ENCODE results near the gene ZFYVE28.

DNA sequence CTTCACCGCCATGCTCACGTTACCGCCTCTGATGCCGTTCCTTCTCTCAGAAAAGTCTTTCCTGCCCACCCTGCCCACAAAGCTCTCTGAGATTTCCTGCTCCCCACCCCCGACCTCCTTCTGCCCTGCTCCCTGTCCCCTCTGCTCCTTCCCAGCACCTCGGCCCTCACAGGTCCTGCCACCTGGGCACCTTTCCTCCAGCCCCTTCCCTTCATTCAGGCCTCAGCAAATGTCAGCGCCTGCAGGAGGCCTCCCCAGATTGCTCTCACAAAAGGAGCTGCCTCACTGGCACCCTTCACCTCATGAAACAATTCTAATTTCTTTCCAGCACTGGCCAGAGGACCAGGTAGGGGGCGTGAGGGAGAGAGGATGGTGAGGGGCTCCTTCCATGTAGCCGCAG is 122.9 kb downstream of the ZFYVE28 start:
- TF ChIP-seq POLR2AphosphoS5 (IDR thresholded peaks at IDR 0.05) (no peak), CTCF (IDR thresholded peaks at IDR 0.05) (no peak)
